Measurements from ENCODE around the gene SMYD3.

DNA sequence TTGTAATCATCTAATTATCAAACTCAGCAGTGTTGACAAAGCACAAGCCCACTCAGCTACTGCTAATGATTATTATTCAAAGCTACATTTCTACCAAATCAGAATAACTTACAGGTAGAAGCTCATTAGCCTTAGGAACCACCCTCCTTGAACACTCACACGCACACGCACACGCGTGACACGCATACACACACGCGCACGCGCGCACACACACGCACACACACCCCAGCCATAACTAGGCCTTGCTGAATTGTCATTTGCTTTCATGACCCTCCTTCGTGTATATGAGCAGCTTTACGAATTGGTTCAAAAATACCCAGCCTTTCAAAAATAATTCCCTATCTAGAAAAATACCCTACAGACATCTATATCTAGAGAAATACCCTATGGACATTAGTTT lies 195.6 kb downstream of the SMYD3 start:
- no peak for TF ChIP-seq ZNF501 (tag by site-specific recombination; IDR thresholded peaks at IDR 0.05)
- TF ChIP-seq ZNF391 (tag by site-specific recombination; IDR thresholded peaks at IDR 0.05; ENCODE audit: borderline replicate concordance, low read depth) = no peak
- TF ChIP-seq ZNF830 (tag by site-specific recombination; IDR thresholded peaks at IDR 0.05; ENCODE audit: low read depth) = no peak
- no peak for TF ChIP-seq ZBTB1 (tag by site-specific recombination; IDR thresholded peaks at IDR 0.05)
- TF ChIP-seq, protein P1, sequence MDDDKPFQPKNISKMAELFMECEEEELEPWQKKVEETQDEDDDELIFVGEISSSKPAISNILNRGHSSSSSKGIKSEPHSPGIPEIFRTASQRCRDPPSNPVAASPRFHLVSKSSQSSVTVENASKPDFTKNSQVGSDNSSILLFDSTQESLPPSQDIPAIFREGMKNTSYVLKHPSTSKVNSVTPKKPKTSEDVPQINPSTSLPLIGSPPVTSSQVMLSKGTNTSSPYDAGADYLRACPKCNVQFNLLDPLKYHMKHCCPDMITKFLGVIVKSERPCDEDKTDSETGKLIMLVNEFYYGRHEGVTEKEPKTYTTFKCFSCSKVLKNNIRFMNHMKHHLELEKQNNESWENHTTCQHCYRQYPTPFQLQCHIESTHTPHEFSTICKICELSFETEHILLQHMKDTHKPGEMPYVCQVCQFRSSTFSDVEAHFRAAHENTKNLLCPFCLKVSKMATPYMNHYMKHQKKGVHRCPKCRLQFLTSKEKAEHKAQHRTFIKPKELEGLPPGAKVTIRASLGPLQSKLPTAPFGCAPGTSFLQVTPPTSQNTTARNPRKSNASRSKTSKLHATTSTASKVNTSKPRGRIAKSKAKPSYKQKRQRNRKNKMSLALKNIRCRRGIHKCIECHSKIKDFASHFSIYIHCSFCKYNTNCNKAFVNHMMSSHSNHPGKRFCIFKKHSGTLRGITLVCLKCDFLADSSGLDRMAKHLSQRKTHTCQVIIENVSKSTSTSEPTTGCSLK (tag by site-specific recombination; IDR thresholded peaks at IDR 0.05) = no peak
- TF ChIP-seq, protein P2, sequence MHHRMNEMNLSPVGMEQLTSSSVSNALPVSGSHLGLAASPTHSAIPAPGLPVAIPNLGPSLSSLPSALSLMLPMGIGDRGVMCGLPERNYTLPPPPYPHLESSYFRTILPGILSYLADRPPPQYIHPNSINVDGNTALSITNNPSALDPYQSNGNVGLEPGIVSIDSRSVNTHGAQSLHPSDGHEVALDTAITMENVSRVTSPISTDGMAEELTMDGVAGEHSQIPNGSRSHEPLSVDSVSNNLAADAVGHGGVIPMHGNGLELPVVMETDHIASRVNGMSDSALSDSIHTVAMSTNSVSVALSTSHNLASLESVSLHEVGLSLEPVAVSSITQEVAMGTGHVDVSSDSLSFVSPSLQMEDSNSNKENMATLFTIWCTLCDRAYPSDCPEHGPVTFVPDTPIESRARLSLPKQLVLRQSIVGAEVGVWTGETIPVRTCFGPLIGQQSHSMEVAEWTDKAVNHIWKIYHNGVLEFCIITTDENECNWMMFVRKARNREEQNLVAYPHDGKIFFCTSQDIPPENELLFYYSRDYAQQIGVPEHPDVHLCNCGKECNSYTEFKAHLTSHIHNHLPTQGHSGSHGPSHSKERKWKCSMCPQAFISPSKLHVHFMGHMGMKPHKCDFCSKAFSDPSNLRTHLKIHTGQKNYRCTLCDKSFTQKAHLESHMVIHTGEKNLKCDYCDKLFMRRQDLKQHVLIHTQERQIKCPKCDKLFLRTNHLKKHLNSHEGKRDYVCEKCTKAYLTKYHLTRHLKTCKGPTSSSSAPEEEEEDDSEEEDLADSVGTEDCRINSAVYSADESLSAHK (tag by site-specific recombination; IDR thresholded peaks at IDR 0.05) = no peak
- TF ChIP-seq, protein P3, sequence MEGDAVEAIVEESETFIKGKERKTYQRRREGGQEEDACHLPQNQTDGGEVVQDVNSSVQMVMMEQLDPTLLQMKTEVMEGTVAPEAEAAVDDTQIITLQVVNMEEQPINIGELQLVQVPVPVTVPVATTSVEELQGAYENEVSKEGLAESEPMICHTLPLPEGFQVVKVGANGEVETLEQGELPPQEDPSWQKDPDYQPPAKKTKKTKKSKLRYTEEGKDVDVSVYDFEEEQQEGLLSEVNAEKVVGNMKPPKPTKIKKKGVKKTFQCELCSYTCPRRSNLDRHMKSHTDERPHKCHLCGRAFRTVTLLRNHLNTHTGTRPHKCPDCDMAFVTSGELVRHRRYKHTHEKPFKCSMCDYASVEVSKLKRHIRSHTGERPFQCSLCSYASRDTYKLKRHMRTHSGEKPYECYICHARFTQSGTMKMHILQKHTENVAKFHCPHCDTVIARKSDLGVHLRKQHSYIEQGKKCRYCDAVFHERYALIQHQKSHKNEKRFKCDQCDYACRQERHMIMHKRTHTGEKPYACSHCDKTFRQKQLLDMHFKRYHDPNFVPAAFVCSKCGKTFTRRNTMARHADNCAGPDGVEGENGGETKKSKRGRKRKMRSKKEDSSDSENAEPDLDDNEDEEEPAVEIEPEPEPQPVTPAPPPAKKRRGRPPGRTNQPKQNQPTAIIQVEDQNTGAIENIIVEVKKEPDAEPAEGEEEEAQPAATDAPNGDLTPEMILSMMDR (tag by site-specific recombination; IDR thresholded peaks at IDR 0.05) = no peak
- no peak for TF ChIP-seq ZSCAN23 (tag by site-specific recombination; IDR thresholded peaks at IDR 0.05)
